GM21576 (cell line): Measurements from ENCODE around the gene FARP1.
"Not testable (repeated sequence)": the region's sequence is repeated elsewhere in the genome, so short reads cannot be mapped to it uniquely, and the experiment has no call there.

ENCODE experiments used
- ATAC-seq: cut with Tn5 transposase; IDR thresholded peaks from one replicate; pipeline ENCODE4 v1.9.1; 2021; ENCODE audit warnings: mild to moderate bottlenecking, moderate library complexity; ENCODE audit not compliant: unreplicated experiment

FARP1 gene

GRCh38 chr13:98350746-98351330, 207.9 kb downstream of the FARP1 start:
- no peak for ATAC-seq

- no peak for ATAC-seq
Observed at GRCh38 chr13:98351636-98352035, 208.7 kb downstream of the FARP1 start.

DNA sequence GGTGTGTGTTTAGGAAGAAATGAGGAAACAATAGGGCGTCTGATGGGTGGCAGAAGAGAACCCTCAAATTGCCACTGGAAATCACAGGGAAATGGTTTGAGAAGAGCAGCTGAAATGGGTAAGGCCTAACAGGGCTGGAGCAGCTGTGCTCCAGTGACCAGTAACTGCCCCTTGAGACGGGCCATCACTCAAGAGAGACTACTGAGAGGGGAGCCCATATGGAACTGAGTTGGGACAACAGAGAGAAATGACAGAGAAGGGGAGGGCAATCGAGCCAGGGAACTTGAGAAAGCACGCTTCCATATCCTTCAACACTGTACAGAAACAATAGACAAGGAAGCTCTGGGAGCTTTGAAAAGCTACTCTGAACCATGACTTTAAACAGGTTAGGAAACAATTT, 209.3 kb downstream of the FARP1 start:
- no peak for ATAC-seq

GRCh38 chr13:98353750-98354149, 210.9 kb downstream of the FARP1 start:
- ATAC-seq, result no peak

- no peak for ATAC-seq
Observed at GRCh38 chr13:98358937-98359336, 216.0 kb downstream of the FARP1 start.

DNA sequence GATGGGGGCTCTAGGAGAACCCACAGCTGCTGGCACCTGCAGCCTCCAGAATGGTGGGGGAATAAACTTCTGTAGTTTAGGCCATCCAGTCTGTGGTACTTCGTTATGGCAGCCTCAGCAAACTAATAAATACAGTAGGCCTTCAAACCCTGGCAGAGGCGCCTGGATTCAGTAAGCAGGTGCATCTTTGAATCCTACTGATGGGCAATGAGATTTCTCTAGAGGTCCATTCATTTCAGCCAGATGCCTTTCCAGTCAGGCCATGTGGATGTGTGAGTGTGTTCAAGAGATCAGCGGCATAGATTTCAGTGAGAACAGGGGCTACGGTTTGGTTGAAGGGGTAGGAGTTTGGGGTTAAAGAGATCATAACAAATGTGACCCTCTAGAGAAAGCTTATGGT, 217.7 kb downstream of the FARP1 start:
- ATAC-seq, result no peak

DNA sequence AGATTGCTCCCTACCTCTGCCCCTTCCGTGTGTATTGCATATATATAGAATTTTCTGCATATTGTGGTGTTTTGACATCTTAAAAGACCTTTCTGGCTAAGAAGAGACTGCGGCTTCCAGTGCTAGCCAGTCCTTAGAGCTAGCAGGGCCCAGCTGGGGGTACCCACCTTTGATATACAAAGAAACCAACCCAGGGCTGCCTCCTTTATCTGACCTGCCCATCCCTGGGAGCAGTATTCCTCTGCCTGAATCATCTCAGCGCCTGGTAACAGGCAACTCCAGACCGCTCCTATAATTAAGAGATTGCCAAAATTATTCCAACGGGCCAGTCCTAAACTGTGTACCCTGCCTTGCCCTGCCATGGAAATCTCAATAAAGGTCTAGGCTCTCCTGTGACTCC, 220.4 kb downstream of the FARP1 start:
- ATAC-seq, result no peak

DNA sequence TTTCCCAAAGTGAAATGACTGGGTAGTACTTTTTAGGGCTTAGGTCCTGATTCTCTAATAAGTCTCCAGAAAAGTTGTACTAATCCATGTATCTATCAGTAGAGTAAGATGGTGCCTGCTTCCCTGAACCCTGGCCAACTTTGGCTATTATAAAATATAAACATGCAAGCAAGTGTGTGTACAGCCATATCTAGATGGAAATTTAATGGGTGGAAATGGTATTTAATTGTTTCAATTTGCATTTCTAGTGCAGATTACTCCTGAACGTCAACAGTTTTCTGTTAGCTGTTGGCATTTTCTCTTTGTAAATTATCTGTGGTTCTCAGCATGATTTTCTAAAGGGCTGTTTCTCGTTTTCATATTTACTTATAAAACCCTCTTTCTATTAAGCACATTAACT, 221.3 kb downstream of the FARP1 start:
- ATAC-seq, result no peak

DNA sequence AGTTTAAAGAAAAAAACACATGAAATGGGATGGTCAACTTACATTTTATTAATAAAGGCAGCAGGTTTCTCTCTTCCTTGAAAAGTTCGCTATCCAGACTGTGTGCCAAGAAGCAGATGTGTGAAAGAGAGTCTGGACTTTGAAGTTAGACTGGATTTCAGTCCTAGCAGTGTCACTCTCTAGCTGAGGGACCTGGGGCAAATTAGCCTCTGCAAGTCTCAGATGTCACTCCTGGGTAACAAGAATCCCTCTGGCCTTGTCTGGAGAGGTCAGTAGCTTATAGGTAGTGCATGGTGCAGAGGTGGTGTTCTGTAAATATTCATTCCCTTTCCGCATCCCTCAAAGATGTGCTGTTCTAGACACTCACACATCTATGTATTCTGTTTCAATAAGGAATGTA, 221.8 kb downstream of the FARP1 start:
- ATAC-seq, result no peak

- ATAC-seq, result no peak
Observed at GRCh38 chr13:98365302-98365701, 222.4 kb downstream of the FARP1 start.

DNA sequence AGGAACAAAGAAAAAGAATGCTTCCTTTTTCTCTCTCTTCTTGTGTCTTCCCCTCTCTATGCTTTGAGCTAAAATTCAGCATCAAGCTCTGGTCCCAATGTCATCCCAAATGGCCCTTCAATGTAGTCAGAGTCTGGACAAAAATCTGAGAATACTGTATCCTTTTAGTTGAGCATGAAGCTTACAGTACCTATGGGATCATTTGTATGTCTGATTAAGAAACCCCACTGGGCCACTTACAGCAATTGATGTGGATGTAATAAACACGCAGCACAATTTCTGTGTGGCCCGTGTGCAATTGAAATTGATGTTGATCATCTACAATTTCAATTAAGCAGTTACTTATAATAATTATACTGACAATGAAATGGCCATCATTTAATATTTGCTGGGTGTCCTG, 223.1 kb downstream of the FARP1 start:
- no peak for ATAC-seq

- no peak for ATAC-seq
Observed at GRCh38 chr13:98366443-98366842, 223.5 kb downstream of the FARP1 start.

- ATAC-seq, result no peak
Observed at GRCh38 chr13:98366959-98367358, 224.1 kb downstream of the FARP1 start.

GRCh38 chr13:98368019-98368418, 225.1 kb downstream of the FARP1 start:
- no peak for ATAC-seq

GRCh38 chr13:98369520-98369919, 226.6 kb downstream of the FARP1 start:
- ATAC-seq, result not testable (repeated sequence)

DNA sequence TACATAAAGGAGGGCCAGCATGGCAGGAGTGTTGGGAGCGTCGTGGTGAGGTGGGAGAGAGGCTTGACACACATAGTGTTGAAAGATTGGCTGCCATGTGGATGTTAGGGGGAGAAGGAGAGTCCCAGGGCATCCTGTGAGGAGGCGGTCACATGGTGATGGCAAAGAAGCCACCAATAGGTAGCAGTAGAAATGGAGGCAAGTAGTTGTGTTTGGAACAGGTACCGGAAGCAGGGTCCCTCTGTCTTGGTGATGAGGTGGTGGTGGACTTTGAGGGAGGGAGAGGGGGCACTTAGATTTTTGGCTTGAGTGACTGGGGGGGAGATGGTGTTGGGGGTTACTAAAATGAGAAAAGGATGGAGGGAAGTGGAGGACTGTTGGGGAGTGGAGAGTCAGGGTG, 227.4 kb downstream of the FARP1 start:
- ATAC-seq, result no peak

- ATAC-seq, result no peak
Observed at GRCh38 chr13:98370806-98371515, 228.1 kb downstream of the FARP1 start.

DNA sequence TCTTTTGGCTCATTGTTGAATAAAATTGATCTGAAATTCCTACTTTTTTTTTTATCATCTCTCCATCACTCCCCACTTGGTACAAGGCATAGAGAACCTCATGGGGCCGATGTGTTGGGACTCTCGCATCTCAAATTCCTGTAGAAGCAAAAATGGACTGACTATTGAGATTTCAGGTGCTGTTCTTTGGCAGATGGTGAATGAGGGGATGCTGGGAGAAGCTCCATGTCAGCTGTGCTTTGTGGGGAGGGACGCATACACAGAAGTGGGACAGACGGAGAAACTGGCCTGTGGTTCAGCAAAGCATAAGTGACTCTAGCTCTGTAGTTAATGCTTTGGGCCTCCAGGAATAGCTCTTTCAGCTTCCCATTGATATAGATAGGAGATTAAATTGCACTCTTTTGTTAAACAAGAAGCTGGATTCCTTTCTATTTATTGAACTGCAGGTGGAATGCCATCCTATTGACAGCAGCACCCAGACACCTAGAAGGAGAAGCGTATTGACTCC, 228.7 kb downstream of the FARP1 start:
- no peak for ATAC-seq

DNA sequence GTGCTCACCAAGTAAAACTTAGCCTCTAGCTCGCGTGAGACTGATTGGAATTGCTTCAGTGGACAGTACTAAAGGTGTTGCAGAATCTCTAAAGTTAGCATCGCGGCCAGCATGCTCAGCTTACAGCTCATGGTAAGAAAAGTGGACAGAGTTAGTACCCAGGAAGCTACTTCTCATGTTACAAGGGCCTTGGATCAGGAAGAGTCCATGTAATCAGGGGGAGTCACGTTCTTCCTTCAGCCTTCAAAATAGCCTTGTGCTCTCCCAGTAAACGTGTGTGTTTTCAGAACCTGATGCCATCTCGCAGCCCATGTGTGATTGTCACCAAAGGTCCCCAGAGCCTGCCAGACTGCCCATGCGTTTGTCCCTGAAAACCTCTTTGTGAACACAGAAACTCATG, 230.0 kb downstream of the FARP1 start:
- ATAC-seq, result no peak

- no peak for ATAC-seq
Observed at GRCh38 chr13:98374750-98375149, 231.9 kb downstream of the FARP1 start.

- no peak for ATAC-seq
Observed at GRCh38 chr13:98377635-98378378, 234.9 kb downstream of the FARP1 start.

DNA sequence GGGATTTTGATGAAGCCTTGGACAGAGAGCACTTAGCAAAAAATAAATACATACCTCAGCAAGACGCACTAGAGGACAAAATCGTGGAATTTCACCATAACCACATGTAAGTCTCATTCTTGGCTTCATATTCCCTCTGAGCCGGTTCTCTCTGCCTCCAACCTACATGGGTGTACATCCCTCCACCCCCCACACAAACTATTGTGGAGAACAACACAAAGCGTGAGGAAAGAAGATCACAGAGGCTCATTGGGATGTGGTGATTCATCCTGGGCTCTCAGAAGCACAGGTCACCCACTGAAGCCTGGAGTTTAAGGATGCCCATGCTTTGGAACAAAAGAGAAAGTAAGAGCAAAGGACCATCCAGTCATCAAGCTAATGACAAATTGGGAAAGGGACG, 241.8 kb downstream of the FARP1 start:
- ATAC-seq, result no peak
